ENCODE results near the gene SYCP2L.

DNA sequence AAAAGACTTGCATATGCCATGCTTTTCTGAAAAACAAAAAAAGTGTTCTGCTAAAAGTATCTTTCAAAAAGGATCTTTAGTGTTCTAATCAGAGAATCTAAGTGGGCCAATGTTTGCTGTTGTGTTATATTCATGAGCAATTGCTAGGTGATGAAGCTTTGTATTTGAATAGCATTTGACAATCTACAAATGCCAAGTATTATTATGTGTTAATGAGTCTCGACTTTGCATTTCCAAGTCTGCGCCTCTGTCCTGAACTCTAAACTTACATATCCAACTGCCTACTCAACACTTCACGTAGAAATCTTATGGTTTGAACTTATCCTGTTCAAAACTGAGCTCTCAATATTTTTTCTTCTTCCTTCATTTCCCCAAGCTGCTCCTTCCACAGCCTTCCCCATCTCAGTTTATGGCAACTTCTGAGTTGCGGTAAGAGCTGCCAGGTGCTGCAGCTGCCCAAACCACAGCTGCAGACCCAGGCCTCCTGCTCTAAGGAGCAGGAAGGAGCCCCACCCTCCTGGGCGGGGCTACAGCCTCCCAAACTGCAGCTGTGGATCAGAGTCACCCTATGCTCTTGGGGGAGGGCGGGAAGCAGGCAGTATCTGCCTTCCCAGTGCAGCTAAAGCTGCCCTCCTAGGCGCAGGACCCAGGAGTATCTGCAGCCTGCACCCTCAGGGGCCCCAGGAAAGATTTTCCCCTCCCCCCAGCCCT, 31.8 kb upstream of the SYCP2L start:
- TF ChIP-seq, protein P1, sequence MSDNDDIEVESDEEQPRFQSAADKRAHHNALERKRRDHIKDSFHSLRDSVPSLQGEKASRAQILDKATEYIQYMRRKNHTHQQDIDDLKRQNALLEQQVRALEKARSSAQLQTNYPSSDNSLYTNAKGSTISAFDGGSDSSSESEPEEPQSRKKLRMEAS (IDR thresholded peaks at IDR 0.05; ENCODE audit: insufficient read depth, insufficient read length), result no peak
- TF ChIP-seq GATA2 (IDR thresholded peaks at IDR 0.05; ENCODE audit: insufficient read depth, insufficient read length, low read depth, low read length), result no peak
